Suprapubic skin (tissue), 4 donors: Measurements from ENCODE around the gene DUSP1. TPM values are rescaled to one million over a fixed set of nuclear protein-coding genes. Genes with fewer than 3 reads are reported as not detected.

Source experiments
- DNase-seq, 2 donors: peaks; one replicate each; pipeline ENCODE4 v3.0.0-alpha.2; 2019; ENCODE audit warnings: low spot score in 2 of 2
- H3K27ac ChIP-seq: fragments of 200-600 bp; sonication (generic); one replicate; pipeline ENCODE4 v1.5.1; 2019
- H3K27me3 ChIP-seq: fragments of 200-600 bp; sonication (generic); one replicate; pipeline ENCODE4 v1.5.1; 2019
- H3K36me3 ChIP-seq: fragments of 200-600 bp; sonication (generic); one replicate; pipeline ENCODE4 v1.5.1; 2019
- H3K4me1 ChIP-seq: fragments of 200-600 bp; sonication (generic); one replicate; pipeline ENCODE4 v1.5.1; 2019
- H3K4me3 ChIP-seq: fragments of 200-600 bp; sonication (generic); one replicate; pipeline ENCODE4 v1.5.1; 2019; ENCODE audit warnings: mild to moderate bottlenecking
- H3K9me3 ChIP-seq: fragments of 200-600 bp; sonication (generic); one replicate; pipeline ENCODE4 v1.5.1; 2019
- CTCF ChIP-seq, 2 donors: fragments of 200-600 bp in 1 of 2; fragments of 450-650 bp in 1 of 2; sonication (generic) in 1 of 2; IDR thresholded peaks; one replicate each; pipeline ENCODE4 v1.5.1; 2016 to 2019; ENCODE audit warnings: antibody characterized with exemption in 2 of 2, mild to moderate bottlenecking in 1 of 2, moderate library complexity in 1 of 2
- EP300 ChIP-seq: sonication (generic); formaldehyde crosslinking; IDR thresholded peaks from one replicate; pipeline ENCODE4 v1.6.1; 2017; ENCODE audit warnings: antibody characterized with exemption
- POLR2A ChIP-seq, 2 donors: fragments of 450-650 bp; IDR thresholded peaks; one replicate each; pipeline ENCODE4 v1.6.1; 2017; ENCODE audit warnings: antibody characterized with exemption in 2 of 2, mild to moderate bottlenecking in 2 of 2, moderate library complexity in 2 of 2
- POLR2AphosphoS5 ChIP-seq, 3 donors: sonication (generic); formaldehyde crosslinking; IDR thresholded peaks; one replicate each; pipeline ENCODE4 v1.6.1; 2017; ENCODE audit warnings: antibody characterized with exemption in 3 of 3
- WGBS: methylation state at CpG from one replicate; pipeline ENCODE4 v1.1.5; 2018; 5-methylcytosine and 5-hydroxymethylcytosine counted together
- total RNA-seq, 4 donors: library from RNA; depleted of rRNA; stranded (reverse); fragments of >200 nt; gene quantifications; one replicate each; pipeline ENCODE4 v1.1.0, GENCODE V29; 2016

The DUSP1 gene
- total RNA-seq, 4 donors from 2014 or later, result 1,246 to 2,948 (median 1,762) TPM

GRCh38 chr5:172782169-172783039 is 11.4 kb upstream of the DUSP1 start:
- no peak for DNase-seq
- Histone ChIP-seq H3K36me3 (no peaks in the 10 kb centered on the region), H3K27me3 (no peaks in the 10 kb centered on the region), H3K4me1 (peaks cover 13% of the 10 kb centered on the region), H3K27ac (no peak overlapping the region), H3K4me3 (no peak overlapping the region), H3K9me3 (no peaks in the 10 kb centered on the region)
- 95% methylated on average over 7 of the region's 7 CpGs for WGBS
- TF ChIP-seq CTCF (IDR thresholded peaks at IDR 0.05) (no peak), EP300 (no peak), POLR2AphosphoS5 (IDR thresholded peaks at IDR 0.05) (no peak), POLR2A (IDR thresholded peaks at IDR 0.05) (no peak)

- WGBS, result 94% methylated on average over 5 of the region's 5 CpGs
- Histone ChIP-seq H3K36me3 (no peaks in the 10 kb centered on the region), H3K4me3 (no peak overlapping the region), H3K27me3 (no peaks in the 10 kb centered on the region), H3K27ac (no peak overlapping the region), H3K9me3 (no peaks in the 10 kb centered on the region), H3K4me1 (peaks cover 39% of the 10 kb centered on the region)
- peak in 1 of 2 donors; percentile 48 for DNase-seq
- TF ChIP-seq POLR2AphosphoS5 (IDR thresholded peaks at IDR 0.05), result no peak
- TF ChIP-seq POLR2A (IDR thresholded peaks at IDR 0.05), result no peak
- no peak for TF ChIP-seq CTCF (IDR thresholded peaks at IDR 0.05)
- TF ChIP-seq EP300, result no peak
Observed at GRCh38 chr5:172779691-172780341, 8.8 kb upstream of the DUSP1 start.

- no peaks in the 10 kb centered on the region for H3K36me3 ChIP-seq
- peak in 1 of 2 donors; percentile 79 for DNase-seq
- H3K9me3 ChIP-seq, result no peaks in the 10 kb centered on the region
- peaks cover 55% of the 10 kb centered on the region for H3K4me1 ChIP-seq
- no peak overlapping the region for H3K4me3 ChIP-seq
- peak overlapping the region; percentile 100 for H3K27ac ChIP-seq
- no peaks in the 10 kb centered on the region for H3K27me3 ChIP-seq
- 80% methylated on average over 13 of the region's 13 CpGs for WGBS
- peak in 1 of 2 donors; percentile 8 for TF ChIP-seq POLR2A (IDR thresholded peaks at IDR 0.05)
- TF ChIP-seq EP300, result no peak
Observed at GRCh38 chr5:172777881-172778814, 7.2 kb upstream of the DUSP1 start.

- Histone ChIP-seq H3K27ac (peak overlapping the region; percentile 100), H3K9me3 (no peaks in the 10 kb centered on the region), H3K4me3 (no peak overlapping the region), H3K27me3 (no peaks in the 10 kb centered on the region), H3K4me1 (peaks cover 72% of the 10 kb centered on the region), H3K36me3 (no peaks in the 10 kb centered on the region)
- WGBS, result 88% methylated on average over 2 of the region's 2 CpGs
- no peak for TF ChIP-seq POLR2A (IDR thresholded peaks at IDR 0.05)
- no peak for TF ChIP-seq POLR2AphosphoS5 (IDR thresholded peaks at IDR 0.05)
- TF ChIP-seq EP300, result no peak
- TF ChIP-seq CTCF (IDR thresholded peaks at IDR 0.05), result no peak
- no peak for DNase-seq
Observed at GRCh38 chr5:172776235-172776594, 5.2 kb upstream of the DUSP1 start.

- 91% methylated on average over 6 of the region's 11 CpGs for WGBS
- no peaks in the 10 kb centered on the region for H3K9me3 ChIP-seq
- no peak overlapping the region for H3K4me3 ChIP-seq
- no peaks in the 10 kb centered on the region for H3K27me3 ChIP-seq
- TF ChIP-seq POLR2A (IDR thresholded peaks at IDR 0.05) (peak in 1 of 2 donors; percentile 61), POLR2AphosphoS5 (IDR thresholded peaks at IDR 0.05) (peak; percentile 90 to 99 (median 95)), CTCF (IDR thresholded peaks at IDR 0.05) (no peak), EP300 (peak; percentile 92)
- H3K27ac ChIP-seq, result peak overlapping the region; percentile 100
- peaks cover 2% of the 10 kb centered on the region for H3K36me3 ChIP-seq
- H3K4me1 ChIP-seq, result peaks cover 72% of the 10 kb centered on the region
- DNase-seq, result peak; percentile 96 to 97
Observed at GRCh38 chr5:172775326-172776234, 4.6 kb upstream of the DUSP1 start.
